ENCODE results near the gene MVK.

The MVK gene

DNA sequence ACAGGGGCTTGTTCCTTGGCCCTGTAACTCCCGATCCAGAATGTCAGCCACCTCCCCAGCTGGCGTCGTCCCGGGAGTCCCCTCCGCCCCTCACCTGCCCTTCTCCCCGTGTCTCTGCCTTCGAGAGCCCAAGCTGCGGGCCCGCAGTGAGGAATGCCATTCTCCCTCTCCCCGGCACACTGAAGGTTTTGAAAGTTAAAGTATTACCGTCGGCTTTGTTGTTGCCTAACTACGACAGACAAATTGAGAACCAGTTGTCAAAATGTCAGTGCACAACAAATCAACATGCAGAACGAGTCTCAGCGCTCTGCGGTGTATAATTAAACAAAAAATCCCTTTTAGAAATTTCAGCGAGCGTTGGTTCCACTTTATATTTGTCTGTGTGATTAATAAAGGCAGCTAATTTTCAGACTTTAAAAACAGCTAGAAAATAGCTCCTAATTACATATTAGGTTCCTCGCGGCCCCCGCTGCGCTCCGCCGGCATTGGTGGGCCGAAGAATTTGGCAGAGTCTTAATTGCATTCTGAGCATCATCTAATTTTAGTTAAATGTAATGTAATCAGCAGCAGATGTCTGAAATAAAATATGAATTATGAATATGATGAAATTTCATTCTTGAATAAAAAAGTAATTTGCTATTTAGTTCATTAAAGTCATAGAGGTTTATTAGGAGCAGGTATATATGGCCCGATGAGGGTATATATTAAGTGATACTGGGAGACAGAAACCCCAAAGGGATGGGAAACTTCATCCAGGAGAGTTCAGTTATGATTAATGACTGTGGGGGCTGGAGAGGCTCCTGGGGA lies 40.3 kb downstream of the MVK start:
- TF ChIP-seq, protein P1, sequence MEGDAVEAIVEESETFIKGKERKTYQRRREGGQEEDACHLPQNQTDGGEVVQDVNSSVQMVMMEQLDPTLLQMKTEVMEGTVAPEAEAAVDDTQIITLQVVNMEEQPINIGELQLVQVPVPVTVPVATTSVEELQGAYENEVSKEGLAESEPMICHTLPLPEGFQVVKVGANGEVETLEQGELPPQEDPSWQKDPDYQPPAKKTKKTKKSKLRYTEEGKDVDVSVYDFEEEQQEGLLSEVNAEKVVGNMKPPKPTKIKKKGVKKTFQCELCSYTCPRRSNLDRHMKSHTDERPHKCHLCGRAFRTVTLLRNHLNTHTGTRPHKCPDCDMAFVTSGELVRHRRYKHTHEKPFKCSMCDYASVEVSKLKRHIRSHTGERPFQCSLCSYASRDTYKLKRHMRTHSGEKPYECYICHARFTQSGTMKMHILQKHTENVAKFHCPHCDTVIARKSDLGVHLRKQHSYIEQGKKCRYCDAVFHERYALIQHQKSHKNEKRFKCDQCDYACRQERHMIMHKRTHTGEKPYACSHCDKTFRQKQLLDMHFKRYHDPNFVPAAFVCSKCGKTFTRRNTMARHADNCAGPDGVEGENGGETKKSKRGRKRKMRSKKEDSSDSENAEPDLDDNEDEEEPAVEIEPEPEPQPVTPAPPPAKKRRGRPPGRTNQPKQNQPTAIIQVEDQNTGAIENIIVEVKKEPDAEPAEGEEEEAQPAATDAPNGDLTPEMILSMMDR (IDR thresholded peaks at IDR 0.05; ENCODE audit: low read depth, low read length): no peak
- no peak for DNase-seq (ENCODE audit: low read depth in 2 of 2)
- no peak overlapping the region for H3K4me3 ChIP-seq (replicated peaks in 1 of 2; ENCODE audit: low read depth in 2 of 2, low read length in 2 of 2)

DNA sequence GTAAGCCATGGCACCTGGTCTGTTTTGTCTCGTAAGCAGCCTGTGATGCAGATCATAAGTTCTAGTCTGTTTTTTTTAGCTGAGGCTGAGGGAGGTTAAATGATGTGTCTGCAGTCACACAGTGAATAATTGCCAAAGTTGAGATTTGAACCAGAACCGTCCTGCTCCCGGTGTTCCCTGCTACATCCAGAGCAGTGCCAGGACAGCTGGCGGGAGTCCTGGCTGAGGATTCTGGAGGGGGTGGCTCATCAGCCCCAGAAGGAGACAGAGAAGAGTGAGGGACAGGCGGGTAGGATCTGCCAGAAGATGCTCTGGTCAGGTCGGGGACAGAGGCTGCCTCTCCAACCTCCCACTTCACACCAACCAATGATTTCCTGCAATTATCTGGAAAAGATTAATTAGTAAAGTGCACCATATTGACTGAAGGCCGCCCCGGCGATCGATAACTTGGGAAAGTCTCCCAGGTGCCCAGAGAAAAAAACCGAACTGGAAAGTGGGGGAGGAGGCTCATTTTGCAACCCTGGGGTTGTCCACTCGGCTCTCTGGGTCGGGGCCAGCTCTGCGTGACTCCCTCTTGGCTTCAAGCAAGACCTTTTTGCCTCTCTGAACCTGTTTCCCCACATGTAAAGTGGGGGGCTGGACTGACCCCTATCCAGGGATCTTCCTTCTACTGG lies 42.1 kb downstream of the MVK start:
- TF ChIP-seq, protein P1 (IDR thresholded peaks at IDR 0.05; ENCODE audit: low read depth, low read length): no peak
- H3K4me3 ChIP-seq (replicated peaks in 1 of 2; ENCODE audit: low read depth in 2 of 2, low read length in 2 of 2): no peak overlapping the region
- no peak for DNase-seq (ENCODE audit: low read depth in 2 of 2)

DNA sequence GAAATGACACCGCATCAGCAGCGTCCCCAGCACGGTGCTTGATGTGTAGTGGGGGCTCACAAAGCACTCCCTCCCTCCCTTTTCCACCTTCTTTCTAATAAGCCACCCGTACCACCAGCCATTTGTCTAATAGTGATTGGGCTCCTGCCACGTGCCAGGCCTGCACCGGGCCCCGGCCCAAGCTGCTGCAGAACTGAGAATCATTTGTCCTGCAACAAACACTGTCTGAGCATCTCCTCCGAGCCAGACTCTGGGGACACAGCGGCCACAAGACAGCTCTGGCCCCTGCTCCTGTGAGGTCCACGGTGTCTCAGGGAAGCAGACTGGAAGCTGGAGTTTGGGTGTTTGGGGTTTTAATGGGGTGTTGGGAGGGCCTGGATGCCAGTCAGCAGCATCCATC lies 43.9 kb downstream of the MVK start:
- TF ChIP-seq, protein P1 (IDR thresholded peaks at IDR 0.05; ENCODE audit: low read depth, low read length): no peak
- DNase-seq (ENCODE audit: low read depth in 2 of 2): no peak
- no peak overlapping the region for H3K4me3 ChIP-seq (replicated peaks in 1 of 2; ENCODE audit: low read depth in 2 of 2, low read length in 2 of 2)

DNA sequence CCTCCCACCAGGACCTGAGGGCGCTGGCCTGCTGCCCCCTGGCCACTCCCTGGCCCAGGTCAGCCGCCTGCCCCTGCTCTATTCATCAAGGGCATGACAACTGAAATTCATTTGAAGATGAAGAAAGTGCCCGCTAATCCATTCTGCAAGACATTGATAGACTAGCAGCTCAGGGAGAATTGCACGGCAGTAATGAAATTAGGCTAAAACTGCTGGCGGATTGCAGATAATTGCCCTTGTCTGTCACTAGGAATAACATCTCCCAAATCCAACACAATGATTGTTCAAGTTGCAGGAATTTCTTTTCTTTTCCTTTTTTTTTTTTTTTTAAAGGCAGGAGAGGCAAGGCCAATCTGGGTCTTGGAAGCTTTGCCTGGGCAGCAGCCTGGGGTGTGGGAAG lies 44.5 kb downstream of the MVK start:
- TF ChIP-seq, protein P1 (IDR thresholded peaks at IDR 0.05; ENCODE audit: low read depth, low read length): no peak
- DNase-seq (ENCODE audit: low read depth in 2 of 2): no peak
- no peak overlapping the region for H3K4me3 ChIP-seq (replicated peaks in 1 of 2; ENCODE audit: low read depth in 2 of 2, low read length in 2 of 2)

DNA sequence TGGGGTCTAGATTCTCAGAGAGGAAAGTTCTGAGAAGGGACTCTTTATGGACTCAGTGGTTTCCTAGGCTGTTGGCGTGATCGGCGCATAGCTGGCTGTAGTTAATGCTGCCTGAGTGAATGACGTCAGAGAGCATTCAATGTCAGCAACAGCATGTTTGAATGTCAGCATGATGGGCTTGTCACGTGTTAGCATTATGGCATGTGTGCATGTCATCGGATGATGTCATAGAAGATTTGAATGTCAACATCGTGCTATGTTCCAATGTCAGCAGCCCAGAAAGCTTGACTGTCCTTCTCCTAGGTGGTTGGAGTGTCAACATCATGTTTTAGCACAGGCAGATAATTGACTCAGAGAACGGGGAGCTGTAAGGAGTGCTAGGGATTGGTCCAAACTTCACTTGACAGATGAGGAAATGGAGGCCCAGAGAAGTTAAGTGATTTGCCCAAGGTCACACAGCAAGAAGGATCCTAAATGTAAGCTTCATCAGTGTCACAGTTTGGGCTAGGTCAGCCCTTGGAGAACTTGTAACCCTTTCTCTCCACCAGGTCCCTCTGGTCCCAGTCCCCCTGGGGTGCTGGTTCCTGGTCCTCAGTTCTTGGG lies 45.5 kb downstream of the MVK start:
- DNase-seq (ENCODE audit: low read depth in 2 of 2): no peak
- TF ChIP-seq, protein P1 (IDR thresholded peaks at IDR 0.05; ENCODE audit: low read depth, low read length): no peak
- H3K4me3 ChIP-seq (replicated peaks in 1 of 2; ENCODE audit: low read depth in 2 of 2, low read length in 2 of 2): no peak overlapping the region

DNA sequence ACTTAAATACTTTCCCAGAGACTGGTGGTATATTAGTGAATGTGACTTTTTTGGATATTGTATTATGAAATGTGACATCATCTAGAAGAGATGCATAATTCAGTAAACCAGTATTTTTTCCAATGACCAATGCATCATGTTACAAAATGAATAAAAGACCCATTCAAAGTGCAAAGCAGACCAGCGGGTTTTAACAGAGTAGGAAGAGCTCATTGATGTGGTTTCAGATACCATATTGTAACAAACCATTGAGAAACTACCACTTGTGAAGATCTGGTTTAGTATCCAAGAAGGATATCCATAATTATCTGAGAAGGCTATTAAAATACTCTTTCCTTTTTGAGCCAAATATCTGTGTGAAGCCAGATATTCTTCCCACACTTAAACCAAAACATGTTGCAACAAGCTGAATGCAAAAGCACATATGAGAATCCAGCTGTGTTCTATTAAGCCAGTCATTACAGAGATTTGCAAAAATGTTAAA lies 47.7 kb downstream of the MVK start:
- TF ChIP-seq, protein P1 (IDR thresholded peaks at IDR 0.05; ENCODE audit: low read depth, low read length): no peak
- DNase-seq (ENCODE audit: low read depth in 2 of 2): peak in 1 of 2 donors; percentile 18
- no peak overlapping the region for H3K4me3 ChIP-seq (replicated peaks in 1 of 2; ENCODE audit: low read depth in 2 of 2, low read length in 2 of 2)

Data from cardiac fibroblast (primary cell).